ENCODE results near the gene PITPNM3. TPM values are rescaled to one million over a fixed set of nuclear protein-coding genes. Genes with fewer than 3 reads are reported as not detected.

The PITPNM3 gene
- 0.20 and 0.39 TPM in 2 replicates for total RNA-seq

GRCh38 chr17:6556121-6557039 lies at the start of gene PITPNM3:
Gene PITPNM3 (minus strand): TSS chr17:6556555. CDS start chr17:6556406, 149 bp downstream.

GRCh38 chr17:6443692-6444570 lies 112.4 kb downstream of the PITPNM3 start, which contains the start of gene PIMREG:
Gene PIMREG (plus strand): TSS chr17:6444455. CDS start chr17:6445111, 656 bp downstream.

GRCh38 chr17:6435051-6435450 lies 121.3 kb downstream of the PITPNM3 start, which contains the start of gene AIPL1:
Gene AIPL1 (minus strand): TSS chr17:6435121. CDS start chr17:6435104, 17 bp downstream.

Other genes starting within 250 kb of the PITPNM3 start
- gene AIPL1, start 121.4 kb downstream of the PITPNM3 start, total RNA-seq: 0.67 TPM in 1 of 2 replicates, not detected in the other
- 36.1 and 37.6 TPM in 2 replicates for gene PIMREG, start 112.1 kb downstream of the PITPNM3 start, total RNA-seq
- gene KIAA0753, start 84.2 kb upstream of the PITPNM3 start, total RNA-seq: 6.2 and 7.1 TPM in 2 replicates
- gene TXNDC17, start 84.5 kb upstream of the PITPNM3 start, total RNA-seq: 181 and 218 TPM in 2 replicates
- 16.7 and 17.8 TPM in 2 replicates for gene MED31, start 95.0 kb upstream of the PITPNM3 start, total RNA-seq
- gene C17orf100, start 95.2 kb upstream of the PITPNM3 start, total RNA-seq: 0.07 and 0.59 TPM in 2 replicates
- not detected in 2 replicates for gene SLC13A5, start 156.8 kb upstream of the PITPNM3 start, total RNA-seq
- gene XAF1, start 199.5 kb upstream of the PITPNM3 start, total RNA-seq: 51.2 and 51.8 TPM in 2 replicates
- not detected in 2 replicates for gene FBXO39, start 219.7 kb upstream of the PITPNM3 start, total RNA-seq

All from mammary microvascular endothelial cell (primary cell).